GM12878 (cell line): ENCODE results near the gene DDX46. TPM values are rescaled to one million over a fixed set of nuclear protein-coding genes. Genes with fewer than 3 reads are reported as not detected.

ENCODE experiments used
- PKNOX1 ChIP-seq: fragments of 450-650 bp; IDR thresholded peaks from 2 replicates; pipeline ENCODE4 v1.6.1; 2016; ENCODE audit warnings: mild to moderate bottlenecking
- polyA plus RNA-seq, 11 experiments: library from polyadenylated mRNA; depleted of rRNA in 4 of 11; unstranded in 6 of 11; stranded (reverse) in 5 of 11; fragments of >200 nt; fragmentation: Nextera tagmentation in 4 of 11; fragmentation: Illumina TruSeq in 1 of 11; extraction: Ambion mirVana in 4 of 11; extraction: Trizol in 1 of 11; gene quantifications; 1 replicate in 1 of 11; 2 replicates in 10 of 11; pipeline versions ENCODE4 v1.2.1 to v1.2.3, GENCODE V29; 2011 to 2016; ENCODE audit warnings: inconsistent platforms in 2 of 11, missing spikeins in 2 of 11, low read depth in 1 of 11
- total RNA-seq, 4 experiments: library from RNA; depleted of rRNA in 3 of 4; stranded (reverse); fragments of >200 nt in 3 of 4; fragmentation: Illumina TruSeq in 1 of 4; extraction: Trizol in 1 of 4; gene quantifications; 2 replicates each; pipeline versions ENCODE4 v1.2.1 to v1.2.3, GENCODE V29; 2013 to 2021
- TF ChIP-seq, protein P1 (sequence below): fragments of 450-650 bp; formaldehyde crosslinking; IDR thresholded peaks from 2 replicates; pipeline ENCODE4 v1.4.0; 2020; ENCODE audit warnings: mild to moderate bottlenecking, moderate library complexity
- TF ChIP-seq, protein P2 (sequence below): fragments of 450-650 bp; conservative IDR thresholded peaks from 2 replicates; pipeline ENCODE4 v1.6.1; 2017; ENCODE audit warnings: mild to moderate bottlenecking, moderate library complexity

DDX46 gene
- total and polyA plus RNA-seq, 10 of the 15 experiments (the other 5 are each of a cell fraction or from before 2014, with no cell fraction given), result 23.0 to 77.1 (median 42.2) TPM

DNA sequence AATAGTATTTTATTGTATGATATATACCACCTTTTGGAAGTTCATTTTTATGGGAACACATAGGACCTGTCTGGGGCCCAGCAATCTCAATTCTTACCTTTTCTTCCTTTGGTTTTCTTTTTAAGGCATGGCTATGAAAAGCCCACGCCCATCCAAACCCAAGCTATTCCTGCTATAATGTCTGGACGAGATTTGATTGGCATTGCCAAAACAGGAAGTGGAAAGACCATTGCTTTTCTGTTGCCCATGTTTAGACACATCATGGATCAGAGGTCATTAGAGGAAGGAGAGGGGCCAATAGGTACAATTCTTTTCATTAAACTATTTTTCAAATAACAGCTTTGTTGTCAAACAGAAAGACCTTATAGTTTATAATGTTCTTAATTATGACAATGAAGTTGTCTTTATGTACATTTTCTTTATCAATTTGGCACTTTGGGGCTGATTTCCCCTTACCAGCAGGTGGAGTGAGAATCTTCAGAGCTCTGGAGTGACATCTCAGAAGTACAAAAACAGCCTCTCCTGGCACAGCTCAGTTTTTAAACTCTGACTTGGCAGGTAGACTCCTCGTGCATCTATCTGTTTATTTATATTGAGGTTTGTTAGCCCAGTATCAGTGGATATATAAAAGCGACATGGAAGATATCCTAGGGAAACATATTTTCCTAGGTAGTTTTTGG is 25.8 kb downstream of the DDX46 start (continued):
- TF ChIP-seq, protein P1, sequence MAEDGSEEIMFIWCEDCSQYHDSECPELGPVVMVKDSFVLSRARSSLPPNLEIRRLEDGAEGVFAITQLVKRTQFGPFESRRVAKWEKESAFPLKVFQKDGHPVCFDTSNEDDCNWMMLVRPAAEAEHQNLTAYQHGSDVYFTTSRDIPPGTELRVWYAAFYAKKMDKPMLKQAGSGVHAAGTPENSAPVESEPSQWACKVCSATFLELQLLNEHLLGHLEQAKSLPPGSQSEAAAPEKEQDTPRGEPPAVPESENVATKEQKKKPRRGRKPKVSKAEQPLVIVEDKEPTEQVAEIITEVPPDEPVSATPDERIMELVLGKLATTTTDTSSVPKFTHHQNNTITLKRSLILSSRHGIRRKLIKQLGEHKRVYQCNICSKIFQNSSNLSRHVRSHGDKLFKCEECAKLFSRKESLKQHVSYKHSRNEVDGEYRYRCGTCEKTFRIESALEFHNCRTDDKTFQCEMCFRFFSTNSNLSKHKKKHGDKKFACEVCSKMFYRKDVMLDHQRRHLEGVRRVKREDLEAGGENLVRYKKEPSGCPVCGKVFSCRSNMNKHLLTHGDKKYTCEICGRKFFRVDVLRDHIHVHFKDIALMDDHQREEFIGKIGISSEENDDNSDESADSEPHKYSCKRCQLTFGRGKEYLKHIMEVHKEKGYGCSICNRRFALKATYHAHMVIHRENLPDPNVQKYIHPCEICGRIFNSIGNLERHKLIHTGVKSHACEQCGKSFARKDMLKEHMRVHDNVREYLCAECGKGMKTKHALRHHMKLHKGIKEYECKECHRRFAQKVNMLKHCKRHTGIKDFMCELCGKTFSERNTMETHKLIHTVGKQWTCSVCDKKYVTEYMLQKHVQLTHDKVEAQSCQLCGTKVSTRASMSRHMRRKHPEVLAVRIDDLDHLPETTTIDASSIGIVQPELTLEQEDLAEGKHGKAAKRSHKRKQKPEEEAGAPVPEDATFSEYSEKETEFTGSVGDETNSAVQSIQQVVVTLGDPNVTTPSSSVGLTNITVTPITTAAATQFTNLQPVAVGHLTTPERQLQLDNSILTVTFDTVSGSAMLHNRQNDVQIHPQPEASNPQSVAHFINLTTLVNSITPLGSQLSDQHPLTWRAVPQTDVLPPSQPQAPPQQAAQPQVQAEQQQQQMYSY (CRISPR knock-in tag), result no peak
- peak; percentile 47; the same call in 1 of the 2 replicates for TF ChIP-seq PKNOX1
- TF ChIP-seq, protein P2, sequence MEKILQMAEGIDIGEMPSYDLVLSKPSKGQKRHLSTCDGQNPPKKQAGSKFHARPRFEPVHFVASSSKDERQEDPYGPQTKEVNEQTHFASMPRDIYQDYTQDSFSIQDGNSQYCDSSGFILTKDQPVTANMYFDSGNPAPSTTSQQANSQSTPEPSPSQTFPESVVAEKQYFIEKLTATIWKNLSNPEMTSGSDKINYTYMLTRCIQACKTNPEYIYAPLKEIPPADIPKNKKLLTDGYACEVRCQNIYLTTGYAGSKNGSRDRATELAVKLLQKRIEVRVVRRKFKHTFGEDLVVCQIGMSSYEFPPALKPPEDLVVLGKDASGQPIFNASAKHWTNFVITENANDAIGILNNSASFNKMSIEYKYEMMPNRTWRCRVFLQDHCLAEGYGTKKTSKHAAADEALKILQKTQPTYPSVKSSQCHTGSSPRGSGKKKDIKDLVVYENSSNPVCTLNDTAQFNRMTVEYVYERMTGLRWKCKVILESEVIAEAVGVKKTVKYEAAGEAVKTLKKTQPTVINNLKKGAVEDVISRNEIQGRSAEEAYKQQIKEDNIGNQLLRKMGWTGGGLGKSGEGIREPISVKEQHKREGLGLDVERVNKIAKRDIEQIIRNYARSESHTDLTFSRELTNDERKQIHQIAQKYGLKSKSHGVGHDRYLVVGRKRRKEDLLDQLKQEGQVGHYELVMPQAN, result no peak
